ENCODE data around the gene CHRM5. TPM values are rescaled to one million over a fixed set of nuclear protein-coding genes. Genes with fewer than 3 reads are reported as not detected.
A peak's percentile ranks its signal among the peaks of the same experiment; 100 is the strongest.

Gene CHRM5
- 0.06 TPM in 2 replicates for total RNA-seq (2014; rRNA removed)
- 0.06 TPM for polyA plus RNA-seq (2012)

GRCh38 chr15:33968224-33968623 lies at the start of gene CHRM5:
TSS of gene CHRM5 (plus strand) at chr15:33968497. CDS start at chr15:34062718, 94,221 bp downstream.
- DNase-seq (ENCODE audit: low read depth), result no peak

GRCh38 chr15:33923446-33923845 lies 44.9 kb upstream of the CHRM5 start:
- DNase-seq (ENCODE audit: low read depth), result no peak

- DNase-seq (ENCODE audit: low read depth), result no peak
Measured at GRCh38 chr15:33926260-33926659, 42.0 kb upstream of the CHRM5 start.

- no peak for DNase-seq (ENCODE audit: low read depth)
Measured at GRCh38 chr15:33932734-33933133, 35.6 kb upstream of the CHRM5 start.

GRCh38 chr15:33934396-33934795 lies 33.9 kb upstream of the CHRM5 start:
- DNase-seq (ENCODE audit: low read depth), result peak; percentile 13

- DNase-seq (ENCODE audit: low read depth), result peak; percentile 58
Measured at GRCh38 chr15:33934921-33935320, 33.4 kb upstream of the CHRM5 start.

GRCh38 chr15:33941279-33942063 lies 26.8 kb upstream of the CHRM5 start:
- DNase-seq (ENCODE audit: low read depth), result no peak

- DNase-seq (ENCODE audit: low read depth), result no peak
Measured at GRCh38 chr15:33946152-33946551, 22.1 kb upstream of the CHRM5 start.

GRCh38 chr15:33955945-33956344 lies 12.4 kb upstream of the CHRM5 start:
- no peak for DNase-seq (ENCODE audit: low read depth)

- no peak for DNase-seq (ENCODE audit: low read depth)
Measured at GRCh38 chr15:33956397-33956796, 11.9 kb upstream of the CHRM5 start.

GRCh38 chr15:33959844-33960548 lies 8.3 kb upstream of the CHRM5 start:
- no peak for DNase-seq (ENCODE audit: low read depth)

GRCh38 chr15:33960549-33960935 lies 7.8 kb upstream of the CHRM5 start:
- DNase-seq (ENCODE audit: low read depth), result no peak

- DNase-seq (ENCODE audit: low read depth), result peak; percentile 43
Measured at GRCh38 chr15:33963831-33964664, 4.2 kb upstream of the CHRM5 start.

- DNase-seq (ENCODE audit: low read depth), result no peak
Measured at GRCh38 chr15:33964665-33965040, 3.6 kb upstream of the CHRM5 start.

- no peak for DNase-seq (ENCODE audit: low read depth)
Measured at GRCh38 chr15:33968821-33969220, 524 bp downstream of the CHRM5 start.

- DNase-seq (ENCODE audit: low read depth), result no peak
Measured at GRCh38 chr15:33971811-33972210, 3.5 kb downstream of the CHRM5 start.

GRCh38 chr15:33975022-33975565 lies 6.8 kb downstream of the CHRM5 start:
- DNase-seq (ENCODE audit: low read depth), result no peak

GRCh38 chr15:33980159-33980558 lies 11.9 kb downstream of the CHRM5 start:
- DNase-seq (ENCODE audit: low read depth), result no peak

GRCh38 chr15:33982516-33982915 lies 14.2 kb downstream of the CHRM5 start:
- no peak for DNase-seq (ENCODE audit: low read depth)

GRCh38 chr15:33985287-33985686 lies 17.0 kb downstream of the CHRM5 start:
- peak; percentile 20 for DNase-seq (ENCODE audit: low read depth)

- DNase-seq (ENCODE audit: low read depth), result no peak
Measured at GRCh38 chr15:33985751-33986150, 17.5 kb downstream of the CHRM5 start.

GRCh38 chr15:33987444-33987843 lies 19.1 kb downstream of the CHRM5 start:
- DNase-seq (ENCODE audit: low read depth), result no peak
